IMR-90 (cell line): ENCODE results near the gene HSPE1. TPM values are rescaled to one million over a fixed set of nuclear protein-coding genes. Genes with fewer than 3 reads are reported as not detected.
"Not testable (repeated sequence)": the region's sequence is repeated elsewhere in the genome, so short reads cannot be mapped to it uniquely, and the experiment has no call there.

Experiments used
- ATAC-seq: fragments of 200-7000 bp; cut with Tn5 transposase; 2 replicates; pipeline ENCODE4 v1.9.1; 2020; ENCODE audit warnings: low read depth, mild to moderate bottlenecking, moderate library complexity
- BruUV-seq: library from RNA; stranded (reverse); fragments of 400-500 nt; replicated peaks from 2 replicates; lab custom pipeline; 2021; lab: Mats Ljungman, UMichigan
- CTCF ChIA-PET: fragments of 300-600 bp; formaldehyde crosslinking; extraction: SDS; loops from one replicate; lab custom pipeline; 2021; ENCODE audit warnings: antibody characterized with exemption; lab: Yijun Ruan, JAX
- POLR2A ChIA-PET: fragments of 300-600 bp; sonication (Branson Sonifier 250); formaldehyde crosslinking; loops from one replicate; lab custom pipeline; 2022; ENCODE audit warnings: antibody characterized with exemption; ENCODE audit not compliant: unreplicated experiment; lab: Charles Lee
- DNase-seq: peaks from one replicate; pipeline ENCODE4 v3.0.0; 2013
- H2AFZ ChIP-seq: replicated peaks from 2 replicates; pipeline ENCODE3; 2013; ENCODE audit warnings: low read length, mild to moderate bottlenecking; ENCODE audit not compliant: poor library complexity
- H2AK5ac ChIP-seq: 2 replicates; pipeline ENCODE4 v1.6.1; 2013; ENCODE audit warnings: low read depth, low read length, inconsistent platforms
- H2AK9ac ChIP-seq: replicated peaks from 2 replicates; pipeline ENCODE3; 2013; ENCODE audit warnings: mild to moderate bottlenecking, low read depth, low read length, moderate library complexity; ENCODE audit not compliant: poor library complexity
- H2BK120ac ChIP-seq: 2 replicates; pipeline ENCODE4 v1.6.1; 2013; ENCODE audit warnings: low read depth, low read length, inconsistent platforms
- H2BK15ac ChIP-seq: 3 replicates; pipeline ENCODE4 v1.6.1; 2013; ENCODE audit warnings: low read depth, low read length, inconsistent platforms
- H2BK20ac ChIP-seq: 2 replicates; pipeline ENCODE4 v1.6.1; 2013; ENCODE audit warnings: low read depth, mild to moderate bottlenecking, inconsistent platforms, low read length, moderate library complexity
- H2BK5ac ChIP-seq: 2 replicates; pipeline ENCODE4 v1.6.1; 2013; ENCODE audit warnings: mild to moderate bottlenecking, low read depth, low read length, inconsistent platforms; ENCODE audit not compliant: poor library complexity, severe bottlenecking
- H3K14ac ChIP-seq: replicated peaks from 2 replicates; pipeline ENCODE4 v1.6.1; 2013; ENCODE audit warnings: low read depth, low read length, inconsistent platforms
- H3K18ac ChIP-seq: 2 replicates; pipeline ENCODE4 v1.6.1; 2013; ENCODE audit warnings: low read depth, low read length, control low read depth
- H3K23ac ChIP-seq: 2 replicates; pipeline ENCODE4 v1.6.1; 2013; ENCODE audit warnings: low read depth, low read length, inconsistent platforms
- H3K27ac ChIP-seq: 2 replicates; pipeline ENCODE4 v1.5.1; 2013; ENCODE audit warnings: mild to moderate bottlenecking, control low read depth, low read length; ENCODE audit not compliant: insufficient read depth
- H3K27me3 ChIP-seq: 2 replicates; pipeline ENCODE4 v1.6.1; 2013; ENCODE audit warnings: low read length; ENCODE audit not compliant: control insufficient read depth, insufficient read depth
- H3K36me3 ChIP-seq: 2 replicates; pipeline ENCODE4 v1.6.1; 2013; ENCODE audit warnings: low read length, mixed read lengths; ENCODE audit not compliant: control insufficient read depth, insufficient read depth
- H3K4ac ChIP-seq: 2 replicates; pipeline ENCODE4 v1.6.1; 2013; ENCODE audit warnings: low read depth, low read length, inconsistent platforms
- H3K4me1 ChIP-seq: 2 replicates; pipeline ENCODE4 v1.6.1; 2013; ENCODE audit warnings: low read length, mixed read lengths; ENCODE audit not compliant: control insufficient read depth, insufficient read depth
- H3K4me2 ChIP-seq: 2 replicates; pipeline ENCODE4 v1.6.1; 2013; ENCODE audit warnings: low read depth, mild to moderate bottlenecking, control low read depth, low read length, moderate library complexity
- H3K4me3 ChIP-seq: 2 replicates; pipeline ENCODE4 v1.5.1; 2013; ENCODE audit warnings: low read depth, mild to moderate bottlenecking, control low read depth, low read length, moderate library complexity; ENCODE audit not compliant: insufficient read depth
- H3K56ac ChIP-seq: 2 replicates; pipeline ENCODE4 v1.6.1; 2013; ENCODE audit warnings: low read length, inconsistent platforms; ENCODE audit not compliant: insufficient read depth; ENCODE audit errors: extremely low read depth
- H3K79me1 ChIP-seq, 2 experiments: 2 replicates each; pipeline ENCODE4 v1.6.1; 2013; ENCODE audit warnings: low read length in 2 of 2, inconsistent platforms in 1 of 2, low read depth in 1 of 2
- H3K9ac ChIP-seq: 2 replicates; pipeline ENCODE4 v1.6.1; 2013; ENCODE audit warnings: low read depth, low read length, control low read depth
- H3K9me1 ChIP-seq: 2 replicates; pipeline ENCODE4 v1.6.1; 2013; ENCODE audit warnings: low read length, inconsistent platforms; ENCODE audit not compliant: insufficient read depth
- H3K9me3 ChIP-seq: 2 replicates; pipeline ENCODE4 v1.6.1; 2013; ENCODE audit warnings: low read length; ENCODE audit not compliant: control insufficient read depth, insufficient read depth
- H4K20me1 ChIP-seq: 2 replicates; pipeline ENCODE4 v1.6.1; 2013; ENCODE audit warnings: low read length, inconsistent platforms; ENCODE audit not compliant: insufficient read depth
- H4K5ac ChIP-seq: 2 replicates; pipeline ENCODE4 v1.6.1; 2013; ENCODE audit warnings: mild to moderate bottlenecking, low read depth, low read length, control low read depth
- H4K8ac ChIP-seq, 2 experiments: 2 replicates each; pipeline ENCODE4 v1.6.1; 2013; ENCODE audit warnings: low read depth in 2 of 2, low read length in 2 of 2, control low read depth in 1 of 2, inconsistent platforms in 1 of 2
- H4K91ac ChIP-seq: 2 replicates; pipeline ENCODE4 v1.6.1; 2013; ENCODE audit warnings: low read depth, low read length, inconsistent platforms; ENCODE audit not compliant: insufficient read depth
- CHD1 ChIP-seq: IDR thresholded peaks from 2 replicates; pipeline ENCODE4 v1.6.1; 2012; ENCODE audit warnings: low read depth, low read length, improper control_type of control experiment
- MAFK ChIP-seq: IDR thresholded peaks from 2 replicates; pipeline ENCODE4 v1.6.1; 2012; ENCODE audit warnings: low read depth, low read length, improper control_type of control experiment
- MAZ ChIP-seq: IDR thresholded peaks from 2 replicates; pipeline ENCODE4 v1.6.1; 2012; ENCODE audit warnings: low read depth, mild to moderate bottlenecking, low read length, improper control_type of control experiment, moderate library complexity, borderline replicate concordance
- NFE2L2 ChIP-seq: fragments of 150-350 bp; IDR thresholded peaks from 2 replicates; pipeline ENCODE4 v1.6.1; 2016; ENCODE audit warnings: low read depth, mild to moderate bottlenecking, low read length
- POLR2A ChIP-seq: IDR thresholded peaks from 2 replicates; pipeline ENCODE4 v1.6.1; 2012; ENCODE audit warnings: mild to moderate bottlenecking, low read depth, low read length
- RAD21 ChIP-seq: IDR thresholded peaks from 2 replicates; pipeline ENCODE4 v1.6.1; 2012; ENCODE audit warnings: low read length, improper control_type of control experiment
- RCOR1 ChIP-seq: IDR thresholded peaks from 2 replicates; pipeline ENCODE4 v1.6.1; 2012; ENCODE audit warnings: mild to moderate bottlenecking, low read length, improper control_type of control experiment; ENCODE audit not compliant: insufficient replicate concordance
- RFX5 ChIP-seq: IDR thresholded peaks from 2 replicates; pipeline ENCODE4 v1.8.0; 2012; ENCODE audit warnings: low read depth, mild to moderate bottlenecking, low read length, moderate library complexity
- WGBS, 2 experiments: methylation state at CpG; one replicate each; pipeline versions ENCODE4 v1.1.5 to v1.1.7; 2013; ENCODE audit warnings: missing lambda C conversion rate in 2 of 2; ENCODE audit not compliant: insufficient read length in 1 of 2; ENCODE audit errors: extremely low coverage in 2 of 2; 5-methylcytosine and 5-hydroxymethylcytosine counted together
- dilution Hi-C: fragments of 300-500 bp; cut with HindIII; formaldehyde crosslinking; loops from one replicate; pipeline ENCODE4 v1.14.3; 2018; ENCODE audit warnings: low sequenced_read_pairs; ENCODE audit not compliant: unreplicated experiment
- in situ Hi-C: fragments of 300-500 bp; cut with MboI; formaldehyde crosslinking; loops from 3 replicates; pipeline ENCODE4 v1.14.3; 2019; ENCODE audit warnings: low sequenced_read_pairs, inconsistent platforms, mixed read lengths
- intact Hi-C: fragments of 100-400 bp; cut with micrococcal nuclease; formaldehyde crosslinking; loops from 2 replicates; pipeline ENCODE4 v1.10.0; 2022
- polyA plus RNA-seq, 3 experiments: library from polyadenylated mRNA; depleted of rRNA; stranded (reverse); fragments of >200 nt; gene quantifications; 2 replicates each; pipeline ENCODE4 v1.2.3, GENCODE V29; 2012; ENCODE audit warnings: low replicate concordance in 1 of 3
- total RNA-seq: library from RNA; depleted of rRNA; stranded (reverse); fragments of >200 nt; gene quantifications from 2 replicates; pipeline ENCODE4 v1.2.3, GENCODE V29; 2012

Gene HSPE1
- total and polyA plus RNA-seq, 2 of the 4 experiments (the other 2 are of a cell fraction): 13.3 to 93.6 TPM

DNA sequence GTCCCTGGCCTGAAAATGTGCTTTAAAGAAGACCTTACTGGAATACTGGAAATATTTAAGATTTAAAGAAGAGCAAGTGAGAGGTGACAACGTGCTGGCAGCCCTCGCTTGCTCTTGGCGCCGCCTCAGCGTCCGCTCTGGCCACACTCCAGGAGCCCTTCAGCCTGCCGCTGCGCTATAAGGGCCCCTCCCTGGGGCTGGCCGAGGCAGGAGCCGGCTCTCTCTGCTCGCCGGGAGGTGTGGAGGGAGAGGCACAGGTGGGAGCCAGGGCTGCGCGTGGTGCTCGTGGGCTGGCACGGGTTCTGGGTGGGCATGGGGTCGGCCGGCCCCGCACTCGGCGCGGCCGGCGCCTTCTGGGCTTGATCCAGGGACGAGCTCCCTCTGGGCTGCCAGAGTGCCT, 49.7 kb upstream of the HSPE1 start:
- Histone ChIP-seq H2BK5ac (no peak overlapping the region), H3K4ac (no peak overlapping the region), H4K20me1 (peaks cover 16% of the 10 kb centered on the region), H3K9me1 (peaks cover 2% of the 10 kb centered on the region; the same call in 1 of the 2 replicates), H3K56ac (no peak overlapping the region), H3K23ac (no peak overlapping the region), H3K18ac (no peak overlapping the region), H3K4me1 (no peaks in the 10 kb centered on the region), H3K4me3 (no peak overlapping the region), H3K36me3 (no peaks in the 10 kb centered on the region), H3K9me3 (no peaks in the 10 kb centered on the region), H3K27ac (no peak overlapping the region), H3K4me2 (no peak overlapping the region), H4K91ac (no peak overlapping the region), H2AK9ac (no peak overlapping the region), H2AFZ (no peak overlapping the region), H3K27me3 (no peaks in the 10 kb centered on the region), H2BK120ac (no peak overlapping the region), H4K8ac (no peak overlapping the region), H2BK20ac (no peak overlapping the region), H2AK5ac (no peak overlapping the region), H4K5ac (no peak overlapping the region), H2BK15ac (no peak overlapping the region), H3K79me1 (peaks cover 3 to 7% of the 10 kb centered on the region in 2 experiments; a peak in 2 of 4 replicates), H3K14ac (no peak overlapping the region), H3K9ac (no peak overlapping the region)
- CTCF ChIA-PET: no interaction called here
- no peak for ATAC-seq
- dilution Hi-C loops (no loop called here), in situ Hi-C loops (no loop called here), intact Hi-C loops (no loop called here)
- TF ChIP-seq MAFK (no peak), MAZ (no peak), NFE2L2 (no peak), RFX5 (no peak), POLR2A (no peak), RAD21 (no peak), CHD1 (no peak), RCOR1 (no peak)
- POLR2A ChIA-PET: no interaction called here
- BruUV-seq: no TSS peak
- 98% methylated on average over 9 of the region's 25 CpGs; no CpG with 5 or more reads in 1 of the 2 experiments for WGBS, 2 experiments
- no peak for DNase-seq

GRCh38 chr2:197450935-197451358, 49.2 kb upstream of the HSPE1 start:
- H2AK9ac ChIP-seq, BruUV-seq, H3K9me1 ChIP-seq, intact Hi-C loops, H3K4me1 ChIP-seq, H3K4me2 ChIP-seq, H2BK5ac ChIP-seq, H3K27me3 ChIP-seq, H3K9ac ChIP-seq, in situ Hi-C loops, H3K27ac ChIP-seq, H3K56ac ChIP-seq, H2AFZ ChIP-seq, H3K9me3 ChIP-seq, H4K91ac ChIP-seq, H3K14ac ChIP-seq, H3K4ac ChIP-seq, dilution Hi-C loops, H3K79me1 ChIP-seq, CTCF ChIA-PET, H4K8ac ChIP-seq, ATAC-seq, DNase-seq, H4K5ac ChIP-seq, H2BK20ac ChIP-seq, H3K23ac ChIP-seq, POLR2A ChIA-PET, H3K36me3 ChIP-seq, H3K4me3 ChIP-seq, H2BK15ac ChIP-seq, H3K18ac ChIP-seq, H2BK120ac ChIP-seq, H2AK5ac ChIP-seq: not testable (repeated sequence)
- peaks cover 20% of the 10 kb centered on the region for H4K20me1 ChIP-seq
- WGBS, 2 experiments: 77% methylated on average over 5 of the region's 6 CpGs; no CpG with 5 or more reads in 1 of the 2 experiments
